BJ (cell line): ENCODE results near the gene OPRL1. TPM values are rescaled to one million over a fixed set of nuclear protein-coding genes. Genes with fewer than 3 reads are reported as not detected.

Experiments
- CTCF ChIA-PET: fragments of 350-600 bp; formaldehyde crosslinking; extraction: SDS; loops from one replicate; lab custom pipeline; 2021; ENCODE audit warnings: antibody characterized with exemption, inconsistent platforms; lab: Yijun Ruan, JAX
- POLR2A ChIA-PET: fragments of 300-600 bp; sonication (Branson Sonifier 250); formaldehyde crosslinking; extraction: SDS; loops from one replicate; lab custom pipeline; 2021; ENCODE audit warnings: antibody characterized with exemption; lab: Charles Lee
- DNase-seq: peaks from one replicate; pipeline ENCODE4 v3.0.0-alpha.2; 2011; ENCODE audit warnings: low read depth
- H3K27me3 ChIP-seq: 2 replicates; pipeline ENCODE4 v1.6.0; 2011; ENCODE audit warnings: low read length; ENCODE audit not compliant: control insufficient read depth, insufficient read depth
- H3K36me3 ChIP-seq: 2 replicates; pipeline ENCODE4 v1.5.1; 2011; ENCODE audit warnings: low read length; ENCODE audit not compliant: control insufficient read depth, insufficient read depth
- H3K4me3 ChIP-seq: 2 replicates; pipeline ENCODE4 v1.5.1; 2011; ENCODE audit warnings: low read depth, mild to moderate bottlenecking, control low read depth, low read length
- CTCF ChIP-seq: IDR thresholded peaks from 2 replicates; pipeline ENCODE4 v1.5.1; 2011; ENCODE audit warnings: low read depth, mild to moderate bottlenecking, control low read depth, inconsistent platforms, low read length, moderate library complexity; ENCODE audit not compliant: insufficient read depth
- polyA plus RNA-seq: library from polyadenylated mRNA; depleted of rRNA; stranded (reverse); fragments of >200 nt; gene quantifications from 2 replicates; pipeline ENCODE4 v1.2.3, GENCODE V29; 2011; rRNA removed
- small RNA-seq: library from RNA; depleted of rRNA; stranded (forward); fragments of <200 nt; gene quantifications from one replicate; pipeline ENCODE3, GENCODE V24; 2012; ENCODE audit warnings: low replicate concordance, low read depth; ENCODE audit not compliant: insufficient read length

Gene OPRL1
- polyA plus RNA-seq, 1 experiment: 0.97 TPM

GRCh38 chr20:64146936-64147477, 67.1 kb downstream of the OPRL1 start:
- TF ChIP-seq CTCF: no peak
- H3K4me3 ChIP-seq: no peak overlapping the region
- peaks cover 3% of the 10 kb centered on the region for H3K27me3 ChIP-seq
- no peak for DNase-seq
- ChIA-PET CTCF (interaction anchor here (1.4 kb wide), 1 partner anchor 26 kb away, joined by 3 read pairs; no protein-coding TSS in a partner anchor), POLR2A (no interaction called here)
- H3K36me3 ChIP-seq: no peaks in the 10 kb centered on the region

GRCh38 chr20:64148581-64148980, 68.7 kb downstream of the OPRL1 start:
- no peak for DNase-seq
- H3K4me3 ChIP-seq: no peak overlapping the region
- no peak for TF ChIP-seq CTCF

GRCh38 chr20:64149141-64149540, 69.3 kb downstream of the OPRL1 start:
- TF ChIP-seq CTCF: no peak
- Histone ChIP-seq H3K4me3 (no peak overlapping the region), H3K27me3 (peaks cover 3% of the 10 kb centered on the region; the same call in 1 of the 2 replicates), H3K36me3 (no peaks in the 10 kb centered on the region)
- DNase-seq: no peak
- ChIA-PET CTCF (no interaction called here), POLR2A (no interaction called here)

More at GRCh38 chr20:64148581-64148980, 68.7 kb downstream of the OPRL1 start:
- CTCF ChIA-PET: no interaction called here
- POLR2A ChIA-PET: no interaction called here
- Histone ChIP-seq H3K27me3 (peaks cover 3% of the 10 kb centered on the region; the same call in 1 of the 2 replicates), H3K36me3 (no peaks in the 10 kb centered on the region)

- Histone ChIP-seq H3K4me3 (no peak overlapping the region), H3K27me3 (peaks cover 3% of the 10 kb centered on the region; the same call in 1 of the 2 replicates), H3K36me3 (no peaks in the 10 kb centered on the region)
- ChIA-PET CTCF (no interaction called here), POLR2A (no interaction called here)
- no peak for TF ChIP-seq CTCF
- DNase-seq: no peak
These were observed 70.1 kb downstream of the OPRL1 start for GRCh38 chr20:64149809-64150560.

Small RNA genes lying within 50 kb of the gene (small RNA-seq; reads per million reads assigned to genes)
- not detected for gene AL355803.1
- 0.63 reads per million for gene MIR6813

Other genes with a start within 250 kb of the OPRL1 start
- 0.13 and 0.32 TPM in 2 replicates for gene ZBTB46, start 248.8 kb upstream of the OPRL1 start, polyA plus RNA-seq
- not detected in 2 replicates for gene ABHD16B, start 218.6 kb upstream of the OPRL1 start, polyA plus RNA-seq
- 243 and 288 TPM in 2 replicates for gene TPD52L2, start 214.8 kb upstream of the OPRL1 start, polyA plus RNA-seq
- 33.7 and 45.6 TPM in 2 replicates for gene DNAJC5, start 185.0 kb upstream of the OPRL1 start, polyA plus RNA-seq
- 24.0 and 40.1 TPM in 2 replicates for gene UCKL1, start 123.7 kb upstream of the OPRL1 start, polyA plus RNA-seq
- gene ZNF512B, start 110.2 kb upstream of the OPRL1 start, polyA plus RNA-seq: 4.6 and 6.0 TPM in 2 replicates
- gene SAMD10, start 100.4 kb upstream of the OPRL1 start, polyA plus RNA-seq: 0.88 and 1.4 TPM in 2 replicates
- 37.9 and 52.3 TPM in 2 replicates for gene PRPF6, start 99.0 kb upstream of the OPRL1 start, polyA plus RNA-seq
- gene C20orf204, start 43.9 kb upstream of the OPRL1 start, polyA plus RNA-seq: 0.05 and 0.06 TPM in 2 replicates
- gene SOX18, start 30.4 kb upstream of the OPRL1 start, polyA plus RNA-seq: not detected in 2 replicates
- 17.3 and 34.2 TPM in 2 replicates for gene TCEA2, start 16.9 kb upstream of the OPRL1 start, polyA plus RNA-seq
- 12.1 and 14.5 TPM in 2 replicates for gene RGS19, start 564 bp upstream of the OPRL1 start, polyA plus RNA-seq
- not detected in 2 replicates for gene LKAAEAR1, start 4.3 kb downstream of the OPRL1 start, polyA plus RNA-seq
- not detected in 2 replicates for gene NPBWR2, start 27.5 kb downstream of the OPRL1 start, polyA plus RNA-seq
- gene MYT1, start 84.4 kb downstream of the OPRL1 start, polyA plus RNA-seq: not detected in 2 replicates
- 34.4 and 36.1 TPM in 2 replicates for gene PCMTD2, start 175.7 kb downstream of the OPRL1 start, polyA plus RNA-seq